M059J (cell line): ENCODE data around the gene NSUN5. TPM values are rescaled to one million over a fixed set of nuclear protein-coding genes. Genes with fewer than 3 reads are reported as not detected.
"Not testable (repeated sequence)": the region's sequence is repeated elsewhere in the genome, so short reads cannot be mapped to it uniquely, and the experiment has no call there.

Experiments
- DNase-seq: peaks from one replicate; pipeline ENCODE4 v3.0.0-alpha.2; 2012; ENCODE audit warnings: low read depth
- total RNA-seq: library from RNA; depleted of rRNA; stranded (reverse); fragments of >200 nt; shearing (Covaris generic); gene quantifications from 2 replicates; pipeline ENCODE4 v1.2.3, GENCODE V29; 2014

NSUN5 gene
- total RNA-seq, 1 experiment from 2014 or later: 30.2 TPM

DNA sequence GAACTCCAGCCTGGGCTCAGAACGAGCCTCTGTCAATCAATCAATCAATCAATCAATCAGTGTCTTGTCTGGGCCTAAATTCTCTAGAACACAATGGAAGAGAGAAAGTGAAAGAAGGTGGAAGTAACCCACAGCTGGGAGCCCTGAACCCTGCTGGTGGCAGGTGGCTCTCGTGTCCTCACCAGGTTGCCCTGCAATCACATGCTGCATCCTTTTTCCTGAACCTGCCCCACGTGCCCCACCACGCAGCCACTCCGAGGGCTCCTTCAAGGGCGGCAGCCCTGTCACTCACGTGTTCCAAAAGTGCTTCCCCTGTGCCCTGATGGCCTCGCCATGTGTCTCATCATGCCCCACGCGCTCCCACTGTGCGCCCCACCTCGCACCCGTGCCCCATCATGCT is 18.8 kb upstream of the NSUN5 start:
- DNase-seq: not testable (repeated sequence)

DNA sequence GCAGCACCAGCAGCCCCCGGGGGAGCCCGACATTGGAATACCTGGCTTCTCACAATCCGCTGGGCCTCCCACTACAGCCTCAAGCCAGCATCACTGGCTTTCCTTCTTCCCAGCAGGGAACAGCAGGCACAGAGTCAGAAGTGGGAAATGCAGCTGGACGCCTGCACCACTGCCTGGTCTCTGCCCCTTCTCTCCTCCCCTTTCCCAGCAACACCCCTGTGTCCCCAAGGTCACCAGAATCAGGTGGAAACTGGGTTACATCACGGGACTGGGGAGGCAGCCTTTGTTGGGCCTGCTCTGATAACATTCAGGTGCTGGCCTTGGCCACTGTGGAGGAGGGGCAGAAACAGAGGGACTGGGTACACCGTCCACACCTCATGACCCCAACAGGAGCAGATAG is 16.8 kb upstream of the NSUN5 start:
- not testable (repeated sequence) for DNase-seq

DNA sequence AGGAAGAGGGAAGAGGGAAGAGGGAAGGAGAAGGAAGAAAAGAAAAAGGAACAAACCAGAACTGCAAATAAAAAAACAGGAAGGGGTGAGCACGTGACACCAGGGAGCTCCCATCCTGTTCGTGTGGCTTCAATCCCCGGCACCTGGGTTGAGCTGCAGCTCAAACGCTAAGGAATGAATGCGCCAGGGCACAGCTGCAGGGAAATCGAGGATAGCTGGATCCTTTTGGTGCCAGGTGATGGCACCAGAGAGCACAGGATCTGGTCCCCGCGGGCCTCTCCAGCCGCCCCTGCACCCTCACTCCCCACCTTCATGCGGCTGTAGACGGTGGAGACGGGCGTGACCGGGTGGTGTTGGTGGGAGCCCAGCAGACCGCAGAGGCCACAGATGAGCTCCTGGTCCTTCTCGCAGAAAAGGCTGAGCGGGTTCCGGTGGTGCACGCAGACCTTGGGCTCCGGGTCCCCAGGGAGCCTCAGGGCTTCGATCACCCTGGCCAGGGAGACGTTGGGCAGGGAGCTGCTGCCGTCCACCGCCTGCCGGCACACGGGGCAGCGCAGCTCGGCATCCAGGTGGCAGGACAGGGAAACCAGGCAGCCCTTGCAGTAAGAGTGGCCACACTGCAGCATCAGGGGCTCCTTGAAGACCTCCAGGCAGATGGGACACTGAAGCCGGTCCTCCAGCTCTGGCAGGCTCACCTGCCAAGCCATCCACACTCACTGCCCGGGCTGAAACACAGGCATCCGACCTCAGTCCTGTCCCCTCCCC is 15.6 kb upstream of the NSUN5 start:
- peak; percentile 66 for DNase-seq

DNA sequence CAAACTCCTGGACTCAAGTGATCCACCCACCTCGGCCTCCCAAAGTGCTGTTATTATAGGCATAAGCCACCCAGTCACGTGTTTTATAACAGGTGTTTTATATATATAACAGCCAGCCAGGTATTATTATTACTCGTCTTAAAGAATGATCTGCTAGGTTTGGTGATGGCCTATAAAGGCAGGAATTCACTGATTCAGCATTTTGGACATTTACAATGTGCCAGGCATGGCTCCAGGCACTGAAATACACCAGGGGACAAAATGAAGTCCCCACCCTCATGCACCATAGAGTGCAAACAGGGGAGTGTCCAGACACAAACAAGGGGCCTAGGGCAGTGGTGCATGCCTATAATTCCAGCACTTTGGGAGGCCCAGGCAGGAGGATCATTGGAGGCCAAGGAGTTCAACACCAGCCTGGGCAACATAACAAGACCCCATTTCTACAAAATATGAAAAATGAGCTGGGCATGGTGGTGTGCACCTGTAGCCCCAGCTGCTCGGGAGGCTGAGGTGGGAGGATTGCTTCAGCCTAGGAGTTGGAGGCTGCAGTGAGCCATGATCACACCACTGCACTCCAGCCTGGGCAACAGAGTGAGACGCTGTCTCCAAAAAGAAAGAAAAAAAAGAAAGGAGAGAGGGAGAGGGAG is 14.9 kb upstream of the NSUN5 start:
- DNase-seq: not testable (repeated sequence)

DNA sequence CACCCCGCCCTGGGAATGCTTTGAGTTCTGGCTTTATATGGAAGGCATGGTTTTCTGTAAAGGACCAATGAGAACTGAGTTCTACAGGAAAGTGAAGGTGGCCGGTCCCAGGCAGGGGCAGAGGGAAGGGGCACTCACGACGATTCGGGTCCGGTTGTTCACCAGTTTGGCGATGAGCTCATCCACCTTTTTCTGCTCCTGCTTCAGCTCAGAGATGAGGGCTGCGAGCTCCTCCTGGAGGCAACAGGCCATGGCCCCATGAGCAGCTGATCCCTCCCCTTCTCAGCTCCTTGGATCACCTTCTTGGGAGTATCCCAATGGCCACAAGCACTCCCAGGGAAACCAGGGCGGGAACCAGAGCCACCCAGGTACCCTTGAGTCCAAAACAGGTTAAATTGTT is 11.4 kb upstream of the NSUN5 start:
- peak; percentile 30 for DNase-seq

DNA sequence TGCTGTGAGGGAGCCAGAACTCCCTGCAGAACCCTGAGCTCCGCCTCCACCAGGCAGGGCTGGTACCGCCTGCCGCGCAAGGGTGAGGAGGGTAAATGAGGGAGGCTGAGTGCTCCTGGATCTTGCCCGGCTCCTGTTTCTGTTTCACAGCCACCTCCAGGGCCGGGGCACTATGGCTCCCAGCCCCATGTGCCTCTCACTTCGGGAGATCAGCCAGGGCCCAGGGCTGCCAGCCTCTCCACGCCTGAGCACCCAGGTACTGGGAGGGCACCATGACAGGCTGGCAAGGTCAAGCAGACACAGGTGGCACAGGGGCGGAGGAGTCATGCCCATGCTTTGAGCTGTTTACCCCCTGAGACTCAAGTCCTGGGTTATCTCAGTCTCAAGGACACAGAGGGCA is 10.9 kb upstream of the NSUN5 start:
- not testable (repeated sequence) for DNase-seq

DNA sequence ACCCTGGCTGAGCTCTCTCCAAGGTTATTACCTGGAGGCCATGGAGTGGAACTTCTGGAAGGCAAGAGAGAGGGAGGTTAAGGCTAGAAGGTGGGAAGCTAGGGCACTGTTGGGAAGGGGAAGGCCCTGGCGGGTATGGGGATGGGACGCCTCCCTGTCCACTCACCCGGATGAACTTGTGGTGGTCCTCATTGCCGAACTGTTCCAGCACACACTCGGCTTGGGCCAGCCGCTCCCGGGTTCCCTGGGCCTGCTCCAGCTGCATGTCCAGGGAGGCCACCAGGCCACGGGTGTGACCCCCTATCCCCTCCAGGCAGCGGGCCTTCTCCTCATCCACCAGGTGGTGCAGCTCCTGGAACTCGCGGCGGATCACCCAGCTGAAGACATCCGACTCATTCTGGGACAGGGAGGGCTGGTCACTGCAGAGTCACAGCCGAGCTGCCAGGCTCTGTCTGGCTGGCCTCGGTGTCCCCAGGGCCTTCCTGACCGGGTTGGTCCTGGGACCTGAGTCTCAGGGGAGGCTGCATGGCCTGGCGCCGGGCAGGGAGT is 10.1 kb upstream of the NSUN5 start:
- not testable (repeated sequence) for DNase-seq

DNA sequence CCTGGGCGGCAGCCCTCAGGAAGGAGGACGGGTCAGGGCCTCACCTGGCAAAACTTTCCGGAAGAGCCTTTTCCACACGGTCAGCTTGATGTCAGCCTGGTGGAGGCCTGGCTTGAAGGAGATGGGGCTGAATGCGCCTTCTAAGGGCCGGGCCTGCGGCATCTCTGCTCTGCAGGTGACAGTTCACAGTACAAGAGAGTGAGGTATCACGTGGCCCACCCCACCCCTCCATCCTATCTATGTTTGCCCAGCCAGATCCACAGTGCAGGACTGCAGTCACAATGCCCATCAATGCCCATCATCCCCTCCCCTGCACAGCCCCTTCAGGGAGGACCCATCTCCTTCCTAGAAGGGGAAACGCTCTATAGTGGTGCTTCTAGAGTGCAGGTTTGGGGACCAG is 7.9 kb upstream of the NSUN5 start:
- no peak for DNase-seq

DNA sequence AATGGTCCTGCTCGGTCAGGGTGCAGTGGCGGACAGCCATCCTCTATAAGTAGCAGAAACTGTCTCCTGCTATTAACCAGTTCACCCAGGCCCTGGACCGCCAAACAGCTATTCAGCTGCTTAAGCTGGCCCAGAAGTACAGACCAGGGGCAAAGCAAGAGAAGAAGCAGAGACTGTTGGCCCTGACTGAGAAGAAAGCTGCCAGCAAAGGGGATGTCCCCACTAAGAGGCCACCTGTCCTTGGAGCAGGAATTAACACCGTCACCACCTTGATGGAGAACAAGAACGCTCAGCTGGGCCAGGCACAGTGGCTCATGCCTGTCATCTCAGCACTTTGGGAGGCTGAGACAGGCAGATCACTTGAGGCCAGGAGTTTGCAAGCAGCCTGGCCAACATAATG is 5.6 kb upstream of the NSUN5 start:
- no peak for DNase-seq

DNA sequence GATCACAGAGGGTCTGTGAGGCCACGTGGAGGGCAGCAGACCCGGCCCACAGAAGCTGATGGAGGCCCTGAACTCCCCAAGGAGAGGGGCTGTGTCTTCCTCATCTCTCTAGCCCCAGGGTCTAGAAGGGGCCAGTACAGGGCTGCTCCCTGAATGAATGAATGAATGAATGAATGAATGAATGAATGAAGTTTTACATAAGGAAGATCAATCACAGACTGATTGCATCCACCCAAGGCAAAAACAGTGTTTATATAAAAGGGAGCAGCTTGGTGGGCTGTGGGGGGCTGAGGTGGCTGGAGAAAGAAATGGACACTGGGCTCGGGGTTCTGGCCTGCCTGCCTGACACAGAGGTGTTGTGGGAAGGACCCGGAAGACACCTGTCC is 4.9 kb upstream of the NSUN5 start:
- DNase-seq: no peak

DNA sequence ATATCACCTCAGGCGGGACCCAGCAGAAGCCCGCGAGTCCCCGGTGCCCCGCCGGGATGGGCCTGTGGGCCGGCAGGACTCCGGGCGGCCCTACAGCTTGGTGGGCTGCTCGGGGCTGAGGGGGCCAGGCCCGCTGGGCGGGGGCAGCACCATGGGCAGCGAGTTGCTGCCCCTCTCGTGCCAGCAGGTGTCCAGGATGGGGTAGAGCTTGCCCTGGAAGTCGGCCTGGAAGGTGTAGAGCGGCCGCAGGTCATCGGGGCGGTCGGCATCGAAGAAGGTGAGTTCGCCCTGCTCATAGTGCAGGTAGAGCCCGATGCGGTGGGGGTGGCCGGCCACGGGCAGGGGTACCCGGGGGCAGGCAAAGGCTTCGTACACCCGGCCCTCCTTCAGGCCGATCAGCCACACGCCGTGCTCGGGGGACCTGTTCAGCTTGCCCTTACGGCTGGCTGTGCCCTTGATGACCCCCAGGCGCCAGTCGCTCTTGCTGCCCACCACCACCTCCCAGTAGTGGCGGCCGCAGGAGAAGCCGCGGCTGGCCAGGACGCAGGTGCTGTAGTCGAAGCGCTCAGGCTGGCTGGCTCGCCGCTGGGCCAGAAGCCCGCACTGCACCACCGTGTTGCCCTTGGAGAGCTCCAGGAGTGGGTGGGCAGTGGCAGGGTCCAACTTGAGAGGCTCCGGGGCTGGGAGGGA is 4.3 kb upstream of the NSUN5 start:
- no peak for DNase-seq

DNA sequence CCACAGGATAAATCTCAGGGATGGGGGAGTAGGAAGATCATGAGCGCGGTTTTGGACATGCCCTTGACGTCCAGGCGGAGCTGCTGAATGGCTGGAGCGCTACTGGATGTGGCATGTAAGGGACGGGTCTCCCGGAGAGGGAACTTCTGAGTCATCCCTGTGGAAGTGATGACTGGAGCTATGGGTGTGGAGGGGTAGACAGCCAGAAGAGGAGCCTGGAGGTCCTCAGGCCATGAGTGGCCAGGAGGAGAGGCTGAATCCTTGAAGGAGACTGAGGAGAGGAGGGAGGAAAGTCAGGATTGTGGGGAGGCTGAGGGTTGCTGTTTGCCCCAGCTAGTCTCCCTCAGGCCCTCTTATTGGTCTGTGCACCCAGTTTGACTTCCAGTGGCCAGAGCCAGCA is 2.8 kb upstream of the NSUN5 start:
- peak; percentile 49 for DNase-seq

DNA sequence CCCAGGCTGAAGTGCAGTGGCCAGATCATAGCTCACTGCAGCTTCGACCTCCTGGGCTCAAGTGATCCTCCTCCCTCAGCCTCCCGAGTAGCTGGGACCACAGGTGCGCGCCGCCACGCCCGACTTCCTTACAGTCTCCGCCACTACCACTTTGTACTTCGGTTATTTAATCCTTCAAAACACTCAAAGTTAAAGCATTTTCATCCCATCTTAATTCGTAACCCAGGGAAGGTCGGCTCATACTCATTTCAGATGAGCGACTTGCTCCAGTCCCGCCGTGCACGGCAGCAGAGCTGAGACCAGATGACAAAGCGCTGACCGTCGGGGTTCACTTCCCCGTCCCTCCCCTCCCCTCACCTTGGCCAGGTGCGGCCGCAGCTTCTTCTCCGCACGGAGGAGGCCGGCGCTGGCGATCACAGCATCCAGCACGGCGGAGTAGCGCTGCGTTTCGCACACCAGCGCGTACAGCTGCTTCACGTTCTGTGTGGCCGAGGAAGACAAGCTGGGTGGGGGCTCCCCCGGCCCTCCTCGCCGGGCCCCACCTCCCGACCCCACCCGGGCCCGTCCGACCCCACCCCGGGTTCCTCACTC is 457 bp downstream of the NSUN5 start:
- no peak for DNase-seq

DNA sequence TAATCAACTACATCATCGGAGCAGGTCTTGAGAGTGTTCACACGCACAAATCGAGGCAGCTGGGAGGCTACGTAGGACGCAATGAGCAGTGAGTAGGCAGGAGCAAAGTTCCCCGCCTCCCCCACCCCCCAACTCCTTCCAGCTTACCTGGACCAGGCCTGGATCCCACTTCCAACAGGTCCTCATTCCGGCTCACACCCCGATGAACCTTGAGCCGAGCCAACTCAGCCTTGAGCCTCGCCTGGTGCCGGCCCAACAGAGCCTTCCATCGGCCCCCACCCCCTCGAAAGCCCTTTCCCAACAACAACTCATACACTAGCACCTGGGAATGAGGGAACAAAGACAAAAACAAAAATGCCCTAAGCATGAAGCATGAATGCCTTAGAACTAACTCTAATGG is 1.2 kb downstream of the NSUN5 start:
- DNase-seq: no peak

DNA sequence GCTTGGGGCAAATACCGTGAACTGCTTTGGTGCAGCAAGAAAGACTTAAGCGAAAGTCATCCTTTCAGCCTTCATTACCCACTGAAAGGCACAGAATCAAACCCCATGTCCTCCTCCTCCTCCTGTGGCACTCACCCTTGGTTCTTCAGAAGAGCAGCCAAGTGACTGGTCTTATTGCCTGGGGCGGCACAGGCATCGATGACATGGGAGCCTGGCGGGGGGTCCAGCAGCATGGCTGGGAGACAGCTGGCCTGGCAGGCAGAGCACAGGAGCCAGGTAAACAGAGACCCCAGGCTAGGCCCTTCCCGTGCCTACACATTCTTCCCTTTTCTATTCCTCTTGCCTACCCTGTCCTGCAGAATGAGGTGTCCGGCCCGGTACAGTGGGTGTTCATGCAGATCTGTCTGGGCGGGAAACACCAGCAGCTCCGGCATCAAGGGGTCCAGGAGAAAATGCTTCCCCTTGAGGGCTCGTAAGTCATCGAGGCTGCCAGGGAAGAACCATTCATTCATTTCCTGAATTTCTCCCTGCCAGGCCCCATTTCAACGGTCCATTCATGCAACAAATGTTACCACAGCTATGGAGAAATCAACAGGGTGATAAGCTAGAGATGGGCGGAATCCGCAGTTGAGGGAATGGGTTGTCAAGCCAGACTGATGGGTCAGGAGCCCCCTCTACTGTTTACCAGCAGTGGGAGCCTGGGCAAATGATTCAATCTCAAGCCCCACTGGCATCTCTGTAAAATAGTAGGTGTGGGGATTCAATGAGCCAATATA is 3.8 kb downstream of the NSUN5 start:
- not testable (repeated sequence) for DNase-seq

DNA sequence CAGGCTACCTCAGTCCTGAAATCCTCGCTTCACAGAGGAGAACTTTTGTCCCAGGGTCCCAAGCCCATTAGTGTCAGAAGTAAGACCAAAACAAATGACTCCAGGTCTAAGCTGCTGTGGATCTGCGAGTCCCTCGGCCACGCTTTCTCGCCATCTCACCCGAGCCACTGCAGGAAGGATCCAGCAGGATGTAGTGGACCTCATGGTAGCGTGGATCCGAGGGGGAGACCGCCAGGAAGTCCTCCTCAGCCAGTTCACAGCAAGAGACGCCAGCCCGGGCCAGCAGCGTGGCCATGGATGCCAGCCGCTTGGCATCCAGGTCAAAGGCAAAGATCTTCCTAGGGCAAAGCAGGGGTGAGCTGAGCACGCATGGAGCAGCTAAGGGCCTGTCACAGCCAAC is 4.6 kb downstream of the NSUN5 start:
- no peak for DNase-seq

DNA sequence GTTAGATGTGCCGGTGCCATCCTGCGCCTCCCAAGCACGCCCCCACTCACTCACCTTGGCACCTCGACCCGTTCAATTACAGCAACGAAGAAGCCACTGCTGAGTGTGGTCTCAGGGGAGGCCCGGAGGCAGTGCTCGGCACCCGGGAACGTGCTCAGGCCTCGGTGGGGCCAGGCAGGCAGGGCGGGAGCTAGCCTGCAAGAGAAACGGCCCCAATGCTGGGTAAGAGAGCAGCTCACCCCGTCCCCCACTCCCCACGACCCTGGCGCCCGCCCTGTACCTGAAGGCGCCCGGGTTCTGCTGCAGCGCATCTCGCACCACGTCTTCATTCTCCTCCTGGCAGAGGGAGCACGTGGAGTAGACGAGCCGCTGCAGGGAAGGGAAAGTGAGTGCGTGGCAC is 5.1 kb downstream of the NSUN5 start:
- no peak for DNase-seq

DNA sequence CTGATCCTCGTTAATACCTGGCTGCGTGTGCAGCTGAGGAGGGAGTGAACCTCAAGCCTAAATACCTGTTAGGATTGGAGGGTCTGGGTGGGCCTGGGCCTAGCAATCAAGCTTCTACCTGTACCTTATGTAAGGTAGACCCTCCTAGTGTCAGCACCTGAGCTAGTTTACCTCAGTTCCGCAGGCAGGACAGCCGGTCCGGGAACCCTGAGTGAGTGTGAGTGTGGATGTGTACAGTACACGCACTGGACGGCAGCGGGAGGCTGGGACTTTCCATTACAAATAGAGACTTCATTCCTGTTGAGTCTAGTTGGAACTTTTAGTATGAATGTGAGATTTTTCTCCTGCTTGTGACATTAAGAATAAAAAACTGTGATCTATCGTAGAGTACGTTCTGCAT is 5.8 kb downstream of the NSUN5 start:
- DNase-seq: not testable (repeated sequence)

DNA sequence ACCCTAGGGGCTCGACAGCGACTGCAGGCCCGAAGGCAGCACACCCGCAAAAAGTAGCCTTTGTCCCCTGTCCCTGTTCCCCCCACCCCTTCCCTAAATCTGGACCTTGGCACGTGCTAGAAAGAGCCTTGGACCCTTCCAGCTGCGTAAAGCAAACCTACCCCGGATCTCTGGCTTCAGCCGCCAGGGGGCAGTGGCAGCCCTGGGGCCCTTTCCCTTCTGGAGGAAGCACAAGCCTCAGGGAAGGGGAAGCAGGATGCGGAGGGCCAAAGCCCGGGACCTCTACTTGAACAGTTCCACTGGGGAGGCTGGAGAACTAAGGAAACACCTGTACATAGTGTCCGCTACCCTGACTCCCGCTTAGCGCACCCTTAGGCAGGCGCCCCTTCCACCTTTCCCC is 7.5 kb downstream of the NSUN5 start:
- not testable (repeated sequence) for DNase-seq

DNA sequence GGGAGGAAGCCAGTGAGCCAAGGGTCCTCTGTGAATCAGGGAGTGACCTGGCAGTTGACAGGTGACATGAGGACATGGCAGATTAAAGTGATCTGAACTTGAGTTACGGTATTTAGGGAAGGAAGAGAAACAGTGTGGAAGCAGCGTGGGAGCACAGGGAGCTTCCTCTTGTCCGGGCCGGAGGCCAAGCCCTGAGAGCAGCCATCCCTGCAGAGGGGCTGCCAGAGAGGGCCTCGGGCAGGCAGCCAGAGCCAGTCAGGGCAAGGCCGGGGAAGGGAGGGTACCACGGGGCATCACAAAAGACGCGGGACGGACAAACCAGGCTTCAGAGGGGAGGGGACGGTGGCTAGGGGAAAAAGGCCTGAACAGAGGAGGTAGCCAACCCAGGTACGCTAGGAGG is 8.8 kb downstream of the NSUN5 start:
- not testable (repeated sequence) for DNase-seq

DNA sequence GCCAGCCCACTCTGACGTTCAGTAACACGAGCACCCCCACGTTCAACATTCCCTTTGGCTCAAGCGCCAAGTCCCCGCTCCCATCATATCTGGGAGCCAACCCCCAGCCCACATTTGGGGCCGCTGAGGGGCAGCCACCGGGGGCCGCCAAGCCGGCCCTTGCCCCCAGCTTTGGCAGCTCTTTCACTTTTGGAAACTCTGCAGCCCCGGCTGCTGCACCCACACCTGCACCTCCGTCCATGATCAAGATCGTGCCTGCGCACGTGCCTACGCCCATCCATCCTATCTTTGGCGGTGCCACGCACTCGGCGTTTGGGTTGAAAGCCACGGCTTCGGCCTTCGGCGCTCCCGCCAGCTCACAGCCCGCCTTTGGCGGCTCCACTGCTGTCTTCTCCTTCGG is 10.9 kb downstream of the NSUN5 start:
- not testable (repeated sequence) for DNase-seq
